NCI-H2196 (cell line): Measurements from ENCODE around the gene ZIC2.

Experiments used
- DNase-seq: peaks from one replicate; lab custom pipeline; 2025; ENCODE audit not compliant: unreplicated experiment; lab: John Stamatoyannopoulos, UW

ZIC2 gene

DNA sequence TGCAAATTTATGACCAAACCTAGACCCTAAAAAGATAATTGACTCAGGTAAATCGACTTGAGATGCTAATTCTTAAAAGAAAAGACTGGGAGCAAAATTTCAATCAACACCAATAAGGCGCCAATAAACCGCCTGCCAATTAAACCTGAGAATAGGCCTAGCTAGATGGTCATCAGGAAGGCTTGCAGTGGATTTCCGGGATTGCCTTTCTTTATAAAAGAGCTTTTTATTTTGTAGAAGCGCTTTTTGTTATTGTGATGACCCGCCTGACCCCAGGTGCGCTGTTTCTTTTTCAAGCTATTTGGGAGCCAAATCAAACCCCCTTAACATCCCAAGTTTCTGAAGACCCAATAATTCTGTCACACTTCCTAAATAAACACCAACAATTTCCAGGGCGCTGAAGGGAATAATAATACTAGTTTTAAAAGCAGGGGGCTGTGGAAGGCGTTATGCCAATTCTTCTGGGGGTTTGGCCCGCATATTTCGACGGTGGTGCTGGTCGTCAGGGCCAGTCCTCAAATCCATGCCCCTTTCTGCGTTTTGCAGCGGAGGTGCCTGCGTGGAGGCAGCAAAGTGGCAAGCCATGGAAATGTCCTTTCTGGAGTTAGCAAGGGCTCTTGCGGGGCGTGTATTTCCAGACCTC lies 7.2 kb upstream of the ZIC2 start:
- DNase-seq, result no peak

DNA sequence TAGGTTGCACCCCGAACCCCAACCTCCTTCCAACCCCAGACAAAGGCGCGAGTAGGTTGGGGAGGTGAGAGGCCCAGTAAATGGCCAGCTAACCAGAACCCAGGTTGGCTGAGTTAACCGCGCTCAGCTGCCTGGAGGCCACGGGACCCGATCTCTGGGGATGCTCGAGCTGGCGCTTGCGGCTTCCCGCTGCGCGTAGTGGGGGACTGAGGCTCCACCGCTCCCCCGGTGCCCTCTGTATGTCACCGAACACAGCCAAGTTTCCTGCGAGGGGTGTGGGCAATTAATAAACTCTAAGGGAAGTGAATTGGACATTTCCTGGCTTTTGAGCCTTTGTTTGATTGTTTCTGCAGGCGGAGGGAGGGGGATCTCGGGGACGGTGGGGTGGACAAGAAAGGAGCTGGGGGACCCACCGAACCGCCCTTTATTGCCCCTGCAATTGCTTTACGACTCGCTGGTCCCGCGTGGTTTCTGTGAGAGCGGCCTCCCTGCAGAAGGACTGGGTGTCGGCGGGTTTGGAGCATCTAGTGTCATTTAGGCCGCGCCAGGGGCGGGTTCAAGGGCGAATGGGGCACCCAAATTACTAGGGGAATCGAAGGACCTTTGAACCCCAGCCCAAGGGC lies 6.5 kb upstream of the ZIC2 start:
- no peak for DNase-seq

DNA sequence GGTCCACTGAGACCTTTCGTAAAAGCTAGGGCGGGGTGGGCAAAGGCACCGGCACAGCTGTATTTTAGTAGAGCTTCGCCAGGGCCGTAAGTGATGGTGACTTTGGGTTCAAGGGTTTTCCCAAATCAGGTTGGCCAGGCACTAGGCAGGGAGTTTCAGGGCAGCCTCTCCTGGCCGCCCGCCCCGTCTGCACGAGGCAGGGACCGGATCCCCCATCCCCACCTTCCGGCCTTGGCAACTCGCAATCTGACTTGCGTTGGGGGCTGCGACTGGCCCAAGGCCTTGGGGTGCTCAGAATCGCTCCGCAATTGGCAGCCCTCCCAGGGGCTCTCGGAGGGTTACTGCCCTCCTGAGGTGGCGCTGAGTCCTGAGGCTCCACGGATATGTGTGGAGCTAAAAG lies 6.0 kb upstream of the ZIC2 start:
- no peak for DNase-seq

DNA sequence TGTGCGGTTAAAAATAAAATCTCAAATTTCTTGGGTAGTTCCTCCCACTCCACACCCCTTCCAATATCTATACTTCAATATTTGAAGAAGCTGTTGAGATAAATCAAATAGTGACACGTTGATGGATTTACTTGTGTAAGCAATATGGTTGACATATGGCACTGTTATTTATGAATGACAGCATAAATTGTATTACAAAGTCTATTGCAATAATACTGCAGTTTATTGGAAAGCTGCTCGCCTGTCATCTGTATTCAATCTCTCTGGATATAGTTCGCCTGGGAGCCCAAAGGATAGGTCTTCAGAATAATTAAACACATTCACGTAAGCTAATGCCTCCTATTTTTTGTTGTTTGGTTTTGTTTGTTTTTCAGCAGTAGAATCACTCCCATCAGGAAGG lies 5.0 kb upstream of the ZIC2 start:
- DNase-seq, result no peak

DNA sequence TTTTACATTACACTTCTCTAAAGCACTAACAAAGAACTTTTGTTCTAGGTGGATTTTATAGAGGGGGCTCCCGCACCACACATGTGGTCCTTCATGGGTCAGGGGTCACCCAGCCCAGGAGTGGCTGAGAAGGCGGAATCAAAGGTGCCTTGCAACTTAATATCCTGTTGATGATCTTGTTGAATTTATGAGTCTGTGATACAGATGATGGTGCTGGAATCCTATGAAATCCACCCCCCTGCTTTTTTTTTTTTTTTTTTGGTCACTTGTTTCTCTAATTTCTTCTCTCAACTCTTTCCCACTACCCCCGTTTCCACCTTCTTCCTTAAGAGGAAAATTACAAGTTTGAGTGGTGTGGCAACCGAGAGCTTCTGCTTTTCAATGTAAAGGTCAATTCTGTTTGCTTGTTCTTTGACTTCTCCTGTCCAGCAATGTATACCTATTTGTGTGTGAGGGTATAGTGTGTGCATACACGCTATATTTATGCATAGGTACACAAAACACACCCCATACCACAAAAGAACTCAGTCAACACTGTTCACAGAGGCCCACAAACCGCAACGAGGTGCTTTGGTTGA lies 4.2 kb upstream of the ZIC2 start:
- no peak for DNase-seq

DNA sequence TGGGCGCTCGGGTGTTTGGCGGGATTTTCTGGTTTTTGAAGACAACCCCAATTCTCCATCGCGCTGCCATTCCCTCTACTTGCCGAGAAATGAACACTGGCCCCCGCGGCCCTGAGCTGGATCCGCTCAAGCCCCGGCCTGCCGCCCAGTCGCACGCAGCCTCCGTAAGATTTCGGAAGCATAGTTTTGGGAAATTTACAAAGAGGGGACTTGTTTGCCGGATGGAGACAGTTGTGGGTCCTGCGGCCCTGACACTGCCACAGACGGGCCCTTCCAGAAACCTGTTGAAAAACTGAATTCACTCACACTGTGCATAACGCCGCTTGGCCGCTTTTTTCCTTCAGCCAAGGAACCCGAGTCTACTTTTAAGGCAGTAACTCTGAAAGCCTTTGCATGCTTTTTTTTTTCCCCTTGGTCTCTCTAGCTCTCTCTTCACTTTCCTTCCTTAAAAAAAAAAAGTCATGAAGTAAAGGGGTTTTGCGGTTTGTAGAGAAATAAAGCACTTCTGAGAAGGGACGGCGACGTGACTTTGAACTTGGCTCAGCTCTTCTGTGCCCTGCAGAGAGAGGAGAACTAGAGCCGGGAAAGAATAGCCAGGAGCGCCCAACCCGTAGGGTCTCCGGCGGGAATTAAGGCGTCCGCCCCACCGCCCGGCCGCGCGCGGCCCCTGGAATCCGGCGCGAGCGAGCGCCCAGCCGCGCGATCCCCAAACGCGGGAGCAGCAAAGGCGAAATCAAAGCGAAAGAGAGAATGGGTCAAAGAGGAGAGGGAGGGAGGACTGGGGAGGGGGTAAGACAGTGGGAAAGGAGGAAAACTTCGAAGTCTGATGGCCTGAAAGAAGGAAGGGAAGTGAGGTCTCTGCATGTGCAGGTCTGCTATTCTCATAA lies 3.4 kb upstream of the ZIC2 start:
- DNase-seq, result no peak

DNA sequence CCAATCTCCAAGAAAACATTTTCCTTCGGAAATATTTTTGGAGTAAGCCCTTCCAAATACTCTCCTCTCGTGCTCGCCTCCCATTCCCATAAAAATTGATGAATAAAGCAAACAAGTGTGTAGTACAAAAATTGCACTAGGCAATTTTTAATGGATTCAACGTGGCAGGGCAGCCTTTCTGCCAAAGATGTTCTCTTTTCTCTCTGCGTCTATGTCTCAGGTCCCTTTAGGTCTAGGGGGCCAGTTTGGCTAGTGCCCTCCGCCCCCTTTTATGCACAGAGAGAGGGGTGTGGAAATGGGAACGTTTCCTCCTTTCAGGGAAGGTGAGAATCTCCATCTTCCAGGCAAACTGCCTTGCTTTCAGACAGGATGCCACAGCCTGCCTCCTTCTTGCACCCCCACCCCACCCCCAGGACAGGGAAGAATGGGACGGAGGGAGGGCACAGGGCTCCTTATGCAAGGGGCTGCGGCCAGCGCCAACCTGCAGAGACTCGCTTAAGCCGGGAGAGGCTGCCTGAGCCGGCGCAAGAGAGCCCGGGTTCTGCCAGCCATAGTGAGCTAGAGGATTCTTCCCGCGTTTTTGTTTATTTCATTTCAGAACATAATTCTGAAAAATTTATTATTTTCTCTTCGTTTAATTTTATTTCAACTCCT lies 2.7 kb upstream of the ZIC2 start:
- no peak for DNase-seq

DNA sequence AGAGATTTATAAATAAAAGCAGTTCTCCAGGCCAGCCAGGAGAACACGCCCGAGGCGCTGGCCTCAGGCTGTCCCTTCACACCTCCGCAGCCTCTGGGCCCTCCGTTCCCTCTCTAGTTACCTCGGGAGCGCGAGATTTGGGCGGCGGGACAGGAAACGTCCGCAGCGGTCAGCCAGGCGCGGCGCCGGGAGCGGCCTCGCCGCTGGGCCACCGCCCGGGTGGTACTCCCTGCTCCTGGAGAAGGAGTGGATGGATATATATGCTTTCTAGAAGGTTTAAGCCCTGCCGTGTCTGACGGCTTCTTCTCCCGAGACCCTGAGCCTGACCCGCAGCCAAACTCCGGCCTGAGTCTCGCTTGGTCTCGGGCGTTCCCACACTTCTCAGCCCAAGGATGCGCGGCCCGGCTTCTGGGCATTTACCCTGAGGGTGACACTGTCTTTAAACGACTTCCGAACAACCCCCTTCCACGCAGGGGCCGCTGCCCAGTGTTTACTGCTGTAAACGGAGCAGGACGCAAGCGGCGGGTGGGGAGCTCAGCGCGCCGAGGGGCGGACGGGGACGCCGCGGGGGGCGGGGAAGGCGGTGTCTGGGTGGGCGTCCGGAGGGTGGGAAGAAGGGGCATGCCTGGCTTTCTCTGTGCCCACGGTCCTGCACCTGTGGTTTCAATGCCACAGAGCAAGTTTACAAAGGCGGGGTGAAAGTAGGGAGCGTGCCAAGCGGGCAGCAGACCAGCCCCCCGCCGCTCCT lies 2.0 kb upstream of the ZIC2 start:
- no peak for DNase-seq

DNA sequence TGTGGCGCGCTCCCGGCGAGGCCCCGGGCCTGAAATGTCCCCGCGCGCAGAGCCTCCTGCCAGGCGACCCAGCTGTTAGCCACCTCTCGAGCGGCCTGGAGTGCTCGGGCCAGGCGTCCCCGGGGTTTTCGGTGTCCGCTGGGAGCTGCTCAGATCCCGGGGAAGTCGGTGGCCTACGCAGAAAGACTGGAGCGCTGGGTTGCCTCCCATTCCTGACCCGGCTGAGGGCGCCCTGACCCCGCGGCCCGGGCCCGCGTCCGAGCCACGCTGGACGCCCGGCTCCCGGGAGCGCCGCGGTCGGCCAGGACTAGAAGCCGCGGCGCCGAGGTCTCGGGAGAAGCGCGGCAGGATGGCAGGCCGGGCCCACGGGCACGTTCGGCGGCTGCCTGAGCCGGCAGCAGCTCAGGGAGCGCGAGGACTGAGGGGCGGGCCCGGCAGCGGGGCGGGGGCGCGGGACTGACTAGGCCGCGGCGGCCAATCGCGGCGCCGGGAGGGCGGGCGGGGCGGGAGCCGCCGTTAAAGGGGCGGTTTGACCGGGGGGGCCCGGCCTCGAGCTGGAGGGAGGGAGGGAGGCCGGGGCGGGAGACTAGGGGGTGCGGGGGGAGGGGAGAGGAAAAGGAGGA lies 1.3 kb upstream of the ZIC2 start:
- peak; percentile 73 for DNase-seq

DNA sequence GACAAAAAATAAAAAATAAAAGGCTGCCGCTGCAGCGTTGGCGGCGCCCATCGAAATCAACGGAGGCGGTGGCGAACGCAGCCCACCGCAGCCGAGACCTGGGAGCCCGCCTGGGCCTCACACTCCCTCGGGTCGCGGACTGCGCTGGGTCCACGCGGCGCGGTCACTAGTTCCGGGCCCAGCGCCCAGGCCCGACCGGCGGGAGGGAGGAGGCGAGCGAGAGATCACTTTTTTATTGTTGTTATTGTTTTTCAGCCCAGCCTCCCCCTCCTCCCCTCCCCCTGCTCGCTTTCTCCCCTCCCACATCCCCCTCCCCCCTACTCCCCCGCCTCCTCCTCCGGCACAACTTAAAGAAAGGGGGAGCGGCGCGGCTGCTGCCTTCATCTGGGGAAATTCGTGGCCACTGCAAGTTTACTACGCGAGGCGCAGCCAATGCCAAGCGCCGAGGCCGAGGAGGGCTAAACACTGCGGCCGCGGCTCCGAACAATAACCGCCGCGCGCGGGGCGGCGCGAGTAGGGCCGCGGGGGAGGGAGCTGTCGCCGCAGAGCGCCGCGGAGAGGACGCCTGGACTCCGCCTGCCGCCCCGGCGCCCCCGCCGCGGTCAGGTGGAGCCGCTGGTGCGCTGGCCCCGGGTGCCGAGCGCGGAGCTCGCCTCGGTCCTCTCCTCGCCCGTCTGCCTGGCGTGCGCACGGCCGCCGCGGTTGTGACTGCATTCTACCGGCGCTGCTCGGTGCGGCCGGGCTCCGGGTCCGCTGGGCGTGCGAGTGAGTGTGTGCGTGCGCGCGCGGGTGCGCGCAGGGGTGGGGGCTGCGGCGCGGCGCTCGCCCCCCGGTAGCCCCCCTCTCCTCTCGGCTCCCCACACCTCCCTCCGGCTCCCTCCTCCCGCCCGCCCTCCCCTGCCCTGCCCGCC lies 505 bp upstream of the ZIC2 start:
- peak; percentile 59 for DNase-seq

DNA sequence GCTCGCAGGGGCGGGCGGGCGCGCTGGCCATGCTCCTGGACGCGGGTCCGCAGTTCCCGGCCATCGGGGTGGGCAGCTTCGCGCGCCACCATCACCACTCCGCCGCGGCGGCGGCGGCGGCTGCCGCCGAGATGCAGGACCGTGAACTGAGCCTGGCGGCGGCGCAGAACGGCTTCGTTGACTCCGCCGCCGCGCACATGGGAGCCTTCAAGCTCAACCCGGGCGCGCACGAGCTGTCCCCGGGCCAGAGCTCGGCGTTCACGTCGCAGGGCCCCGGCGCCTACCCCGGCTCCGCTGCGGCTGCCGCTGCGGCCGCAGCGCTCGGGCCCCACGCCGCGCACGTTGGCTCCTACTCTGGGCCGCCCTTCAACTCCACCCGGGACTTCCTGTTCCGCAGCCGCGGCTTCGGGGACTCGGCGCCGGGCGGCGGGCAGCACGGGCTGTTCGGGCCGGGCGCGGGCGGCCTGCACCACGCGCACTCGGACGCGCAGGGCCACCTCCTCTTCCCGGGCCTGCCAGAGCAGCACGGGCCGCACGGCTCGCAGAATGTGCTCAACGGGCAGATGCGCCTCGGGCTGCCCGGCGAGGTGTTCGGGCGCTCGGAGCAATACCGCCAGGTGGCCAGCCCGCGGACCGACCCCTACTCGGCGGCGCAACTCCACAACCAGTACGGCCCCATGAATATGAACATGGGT lies 599 bp downstream of the ZIC2 start:
- DNase-seq, result no peak

DNA sequence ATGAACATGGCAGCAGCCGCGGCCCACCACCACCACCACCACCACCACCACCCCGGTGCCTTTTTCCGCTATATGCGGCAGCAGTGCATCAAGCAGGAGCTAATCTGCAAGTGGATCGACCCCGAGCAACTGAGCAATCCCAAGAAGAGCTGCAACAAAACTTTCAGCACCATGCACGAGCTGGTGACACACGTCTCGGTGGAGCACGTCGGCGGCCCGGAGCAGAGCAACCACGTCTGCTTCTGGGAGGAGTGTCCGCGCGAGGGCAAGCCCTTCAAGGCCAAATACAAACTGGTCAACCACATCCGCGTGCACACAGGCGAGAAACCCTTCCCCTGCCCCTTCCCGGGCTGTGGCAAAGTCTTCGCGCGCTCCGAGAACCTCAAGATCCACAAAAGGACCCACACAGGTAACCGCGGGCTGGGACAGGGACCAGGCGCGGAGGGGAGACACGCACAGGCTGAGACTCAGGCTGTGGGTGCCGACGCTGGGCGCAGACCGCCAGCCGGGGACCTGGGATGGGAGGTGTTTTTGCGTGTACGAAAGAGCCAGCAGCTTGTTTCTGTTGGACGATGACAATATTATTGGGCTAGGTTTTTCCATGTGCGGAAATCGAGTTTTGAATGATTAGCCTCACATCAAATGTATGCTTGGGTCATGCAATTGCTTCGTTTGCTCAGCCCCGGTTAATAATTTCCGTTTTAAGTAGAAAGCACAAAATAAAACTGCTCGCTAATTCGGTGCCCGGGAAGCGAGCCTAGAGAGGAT lies 1.3 kb downstream of the ZIC2 start:
- DNase-seq, result no peak

DNA sequence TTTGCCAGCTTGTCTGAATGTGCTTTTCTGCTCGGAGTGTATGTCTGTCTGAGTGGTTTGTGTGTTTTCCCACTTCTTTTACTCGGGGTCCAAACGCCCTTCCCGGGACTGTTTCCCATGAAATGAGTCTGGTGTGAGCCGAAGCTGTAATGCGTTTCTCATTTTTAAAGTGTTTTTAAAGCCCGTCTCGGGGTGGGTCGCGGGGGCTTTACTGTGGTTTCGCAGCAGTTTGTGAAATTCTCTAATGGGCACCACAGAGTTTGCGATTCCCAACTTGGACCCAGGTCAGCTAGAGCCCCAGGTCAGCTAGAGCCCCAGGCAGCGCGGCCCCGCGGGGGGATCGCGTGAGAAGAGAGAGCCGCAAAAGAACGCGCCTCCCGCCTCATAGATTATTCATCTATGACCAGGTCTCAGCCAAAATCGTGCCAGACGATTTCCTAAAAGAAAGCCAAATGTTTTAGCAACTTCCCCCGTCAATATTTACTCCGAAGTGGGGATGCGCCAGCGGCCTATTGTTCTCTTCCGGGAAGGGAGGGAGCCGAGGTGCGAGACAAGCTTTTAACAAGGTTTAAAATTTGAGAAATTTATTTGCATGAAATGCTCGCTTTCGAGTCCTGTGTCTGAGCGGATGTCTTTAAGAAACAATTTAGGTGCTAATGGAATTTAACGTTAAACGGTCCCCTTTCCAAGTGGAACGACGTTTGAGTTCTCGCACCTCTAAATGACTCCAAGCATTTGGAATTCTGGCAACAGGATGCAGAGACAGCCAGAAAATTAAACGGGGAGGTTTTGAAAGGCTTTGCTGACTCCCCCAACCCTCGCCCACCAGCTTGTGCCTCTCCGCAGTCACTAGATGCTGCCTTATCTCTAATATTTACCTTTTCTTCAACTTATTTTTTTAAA lies 2.2 kb downstream of the ZIC2 start:
- no peak for DNase-seq

DNA sequence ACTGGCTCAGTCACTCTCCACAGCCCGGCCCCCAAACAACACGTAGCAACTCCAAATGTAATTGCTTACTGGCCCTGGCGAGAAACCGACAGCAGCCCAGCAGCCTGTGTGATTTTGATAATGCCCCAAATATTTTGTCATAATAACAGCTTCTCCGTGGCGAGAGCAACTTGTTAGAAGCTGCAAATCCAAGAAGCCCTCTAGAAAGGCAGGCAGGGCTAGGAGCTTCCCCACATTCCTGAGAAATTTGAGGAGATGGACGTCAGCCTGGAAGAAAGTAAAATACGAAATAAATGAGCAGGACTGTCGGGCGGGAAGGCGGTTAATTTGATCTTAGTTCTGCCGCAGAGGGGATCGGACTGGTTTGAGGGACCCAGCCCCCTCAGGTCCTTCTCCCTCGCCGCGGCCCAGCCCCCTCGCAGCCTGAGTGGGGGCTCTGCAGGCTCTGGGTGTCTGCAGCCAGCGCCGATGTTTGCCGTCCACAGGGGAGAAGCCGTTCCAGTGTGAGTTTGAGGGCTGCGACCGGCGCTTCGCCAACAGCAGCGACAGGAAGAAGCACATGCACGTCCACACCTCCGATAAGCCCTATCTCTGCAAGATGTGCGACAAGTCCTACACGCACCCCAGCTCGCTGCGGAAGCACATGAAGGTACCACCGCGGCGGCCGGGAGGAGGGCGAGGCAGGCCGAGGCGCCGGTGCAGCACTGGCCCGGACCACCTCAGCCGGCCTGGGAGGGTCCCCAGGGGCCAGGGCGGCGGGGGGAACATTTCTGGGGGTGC lies 3.1 kb downstream of the ZIC2 start:
- DNase-seq, result no peak

DNA sequence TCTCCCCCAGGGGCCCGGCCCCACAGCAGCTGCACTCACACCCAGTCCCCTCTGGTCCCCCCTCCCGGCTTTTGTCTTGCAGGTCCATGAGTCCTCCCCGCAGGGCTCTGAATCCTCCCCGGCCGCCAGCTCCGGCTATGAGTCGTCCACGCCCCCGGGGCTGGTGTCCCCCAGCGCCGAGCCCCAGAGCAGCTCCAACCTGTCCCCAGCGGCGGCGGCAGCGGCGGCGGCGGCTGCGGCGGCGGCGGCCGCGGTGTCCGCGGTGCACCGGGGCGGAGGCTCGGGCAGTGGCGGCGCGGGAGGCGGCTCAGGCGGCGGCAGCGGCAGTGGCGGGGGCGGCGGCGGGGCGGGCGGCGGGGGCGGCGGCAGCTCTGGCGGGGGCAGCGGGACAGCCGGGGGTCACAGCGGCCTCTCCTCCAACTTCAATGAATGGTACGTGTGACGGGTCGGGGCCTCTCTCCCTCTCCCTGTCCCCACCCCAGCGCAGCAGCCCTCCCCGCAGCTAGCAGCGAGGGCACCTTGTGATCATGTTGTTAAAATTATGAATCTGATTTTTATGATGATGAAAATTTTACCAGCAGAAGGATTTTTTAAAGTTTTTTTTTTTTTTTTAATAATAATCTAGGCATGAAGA lies 3.8 kb downstream of the ZIC2 start:
- DNase-seq, result no peak
